Skeletal muscle tissue (tissue), 1 donor: Measurements from ENCODE around the gene MT3. TPM values are rescaled to one million over a fixed set of nuclear protein-coding genes. Genes with fewer than 3 reads are reported as not detected.

Experiments
- total RNA-seq: library from RNA; depleted of rRNA; stranded (reverse); fragments of >200 nt; gene quantifications from one replicate; pipeline ENCODE4 v1.2.3, GENCODE V29; 2014

The MT3 gene
- total RNA-seq, 1 donor from 2014 or later: 1.0 TPM

Other genes with a start within 250 kb of the MT3 start
- gene AMFR, start 164.0 kb upstream of the MT3 start, total RNA-seq: 130 TPM
- 54.8 TPM for gene NUDT21, start 138.2 kb upstream of the MT3 start, total RNA-seq
- 21.4 TPM for gene OGFOD1, start 138.0 kb upstream of the MT3 start, total RNA-seq
- gene BBS2, start 69.5 kb upstream of the MT3 start, total RNA-seq: 86.1 TPM
- not detected for gene MT4, start 24.5 kb upstream of the MT3 start, total RNA-seq
- gene MT2A, start 19.1 kb downstream of the MT3 start, total RNA-seq: 2.1 TPM
- gene MT1E, start 36.3 kb downstream of the MT3 start, total RNA-seq: 18.8 TPM
- gene MT1M, start 43.1 kb downstream of the MT3 start, total RNA-seq: 2.1 TPM
- not detected for gene MT1A, start 49.1 kb downstream of the MT3 start, total RNA-seq
- gene MT1B, start 62.4 kb downstream of the MT3 start, total RNA-seq: not detected
- gene MT1F, start 68.4 kb downstream of the MT3 start, total RNA-seq: not detected
- not detected for gene MT1G, start 78.5 kb downstream of the MT3 start, total RNA-seq
- gene MT1H, start 80.3 kb downstream of the MT3 start, total RNA-seq: not detected
- 11.5 TPM for gene MT1X, start 92.9 kb downstream of the MT3 start, total RNA-seq
- gene NUP93, start 140.6 kb downstream of the MT3 start, total RNA-seq: 54.8 TPM